GM12878 (cell line): ENCODE results near the gene GNAT3. TPM values are rescaled to one million over a fixed set of nuclear protein-coding genes. Genes with fewer than 3 reads are reported as not detected.

Source experiments
- polyA plus RNA-seq, 11 experiments: library from polyadenylated mRNA; depleted of rRNA in 4 of 11; unstranded in 6 of 11; stranded (reverse) in 5 of 11; fragments of >200 nt; fragmentation: Nextera tagmentation in 4 of 11; fragmentation: Illumina TruSeq in 1 of 11; extraction: Ambion mirVana in 4 of 11; extraction: Trizol in 1 of 11; gene quantifications; 1 replicate in 1 of 11; 2 replicates in 10 of 11; pipeline versions ENCODE4 v1.2.1 to v1.2.3, GENCODE V29; 2011 to 2016; ENCODE audit warnings: inconsistent platforms in 2 of 11, missing spikeins in 2 of 11, low read depth in 1 of 11
- total RNA-seq, 4 experiments: library from RNA; depleted of rRNA in 3 of 4; stranded (reverse); fragments of >200 nt in 3 of 4; fragmentation: Illumina TruSeq in 1 of 4; extraction: Trizol in 1 of 4; gene quantifications; 2 replicates each; pipeline versions ENCODE4 v1.2.1 to v1.2.3, GENCODE V29; 2013 to 2021
- TF ChIP-seq, protein P1 (sequence below): fragments of 450-650 bp; formaldehyde crosslinking; IDR thresholded peaks from 2 replicates; pipeline ENCODE4 v1.5.0; 2022; ENCODE audit warnings: mild to moderate bottlenecking, missing genetic modification characterization

Gene GNAT3
- total and polyA plus RNA-seq, 10 of the 15 experiments (the other 5 are each of a cell fraction or from before 2014, with no cell fraction given) = 1.7 to 8.3 (median 5.8) TPM; not detected in 1

DNA sequence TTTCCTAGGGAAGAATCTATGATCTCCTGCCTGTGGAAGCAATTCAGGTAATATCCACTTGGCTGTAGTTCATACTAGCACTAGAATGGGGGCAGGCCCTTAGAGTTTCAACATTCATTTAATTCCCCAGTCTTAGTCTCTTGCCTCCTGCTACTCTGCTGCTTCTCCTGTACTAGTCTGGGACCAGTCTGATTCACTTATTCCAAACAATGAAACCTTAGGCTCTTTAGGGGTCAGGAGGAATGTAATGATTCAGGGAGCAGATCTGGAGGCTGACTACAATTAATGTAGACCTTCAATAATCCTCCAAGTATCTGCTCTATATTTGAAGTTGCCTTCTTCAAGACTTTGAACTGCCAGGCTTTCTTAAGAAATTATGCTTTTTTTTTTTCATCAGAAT lies 101.8 kb downstream of the GNAT3 start (continued):
- TF ChIP-seq, protein P1, sequence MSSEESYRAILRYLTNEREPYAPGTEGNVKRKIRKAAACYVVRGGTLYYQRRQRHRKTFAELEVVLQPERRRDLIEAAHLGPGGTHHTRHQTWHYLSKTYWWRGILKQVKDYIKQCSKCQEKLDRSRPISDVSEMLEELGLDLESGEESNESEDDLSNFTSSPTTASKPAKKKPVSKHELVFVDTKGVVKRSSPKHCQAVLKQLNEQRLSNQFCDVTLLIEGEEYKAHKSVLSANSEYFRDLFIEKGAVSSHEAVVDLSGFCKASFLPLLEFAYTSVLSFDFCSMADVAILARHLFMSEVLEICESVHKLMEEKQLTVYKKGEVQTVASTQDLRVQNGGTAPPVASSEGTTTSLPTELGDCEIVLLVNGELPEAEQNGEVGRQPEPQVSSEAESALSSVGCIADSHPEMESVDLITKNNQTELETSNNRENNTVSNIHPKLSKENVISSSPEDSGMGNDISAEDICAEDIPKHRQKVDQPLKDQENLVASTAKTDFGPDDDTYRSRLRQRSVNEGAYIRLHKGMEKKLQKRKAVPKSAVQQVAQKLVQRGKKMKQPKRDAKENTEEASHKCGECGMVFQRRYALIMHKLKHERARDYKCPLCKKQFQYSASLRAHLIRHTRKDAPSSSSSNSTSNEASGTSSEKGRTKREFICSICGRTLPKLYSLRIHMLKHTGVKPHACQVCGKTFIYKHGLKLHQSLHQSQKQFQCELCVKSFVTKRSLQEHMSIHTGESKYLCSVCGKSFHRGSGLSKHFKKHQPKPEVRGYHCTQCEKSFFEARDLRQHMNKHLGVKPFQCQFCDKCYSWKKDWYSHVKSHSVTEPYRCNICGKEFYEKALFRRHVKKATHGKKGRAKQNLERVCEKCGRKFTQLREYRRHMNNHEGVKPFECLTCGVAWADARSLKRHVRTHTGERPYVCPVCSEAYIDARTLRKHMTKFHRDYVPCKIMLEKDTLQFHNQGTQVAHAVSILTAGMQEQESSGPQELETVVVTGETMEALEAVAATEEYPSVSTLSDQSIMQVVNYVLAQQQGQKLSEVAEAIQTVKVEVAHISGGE (CRISPR knock-in tag) = no peak
- TF ChIP-seq, all 136 proteins: peak for 0

Other genes starting within 250 kb of the GNAT3 start
- gene CD36, start 126.6 kb upstream of the GNAT3 start, total RNA-seq (2014; rRNA removed) = 146 and 163 TPM in 2 replicates
- 197 and 209 TPM in 2 replicates for gene CD36, start 126.6 kb upstream of the GNAT3 start, total RNA-seq (2014; rRNA removed; fragmentation: Illumina TruSeq; extraction: Trizol)
- gene CD36, start 126.6 kb upstream of the GNAT3 start, total RNA-seq (2021) = 113 and 117 TPM in 2 replicates
- gene CD36, start 126.6 kb upstream of the GNAT3 start, polyA plus RNA-seq (2011; rRNA removed) = 0.20 and 0.26 TPM in 2 replicates
- gene CD36, start 126.6 kb upstream of the GNAT3 start, polyA plus RNA-seq (2014; fragmentation: Illumina TruSeq; extraction: Trizol) = 194 and 246 TPM in 2 replicates
- gene CD36, start 126.6 kb upstream of the GNAT3 start, polyA plus RNA-seq (2014; fragmentation: Nextera tagmentation; extraction: Ambion mirVana) = 100 to 1,000 TPM; 160 to 283 TPM
- gene CD36, start 126.6 kb upstream of the GNAT3 start, polyA plus RNA-seq (2014; rRNA removed) = 94.1 and 115 TPM in 2 replicates
- gene CD36, start 126.6 kb upstream of the GNAT3 start, polyA plus RNA-seq (2016; fragmentation: Nextera tagmentation; extraction: Ambion mirVana) = 100 to 1,000 TPM; 184 to 196 TPM